A673 (cell line): ENCODE data around the gene MRPL38. TPM values are rescaled to one million over a fixed set of nuclear protein-coding genes. Genes with fewer than 3 reads are reported as not detected.
A peak's percentile ranks its signal among the peaks of the same experiment; 100 is the strongest.
"Not testable (repeated sequence)": the region's sequence is repeated elsewhere in the genome, so short reads cannot be mapped to it uniquely, and the experiment has no call there.

Source experiments
- BruUV-seq: library from RNA; stranded (reverse); fragments of 400-500 nt; replicated peaks from 2 replicates; lab custom pipeline; 2021; lab: Mats Ljungman, UMichigan
- CTCF ChIA-PET: fragments of 300-600 bp; sonication (Branson Sonifier 250); formaldehyde crosslinking; loops from one replicate; lab custom pipeline; 2022; ENCODE audit warnings: antibody characterized with exemption; lab: Charles Lee
- POLR2A ChIA-PET: fragments of 300-600 bp; sonication (Branson Sonifier 250); formaldehyde crosslinking; loops from one replicate; lab custom pipeline; 2022; ENCODE audit warnings: antibody characterized with exemption; ENCODE audit not compliant: low non-redundant PET; lab: Charles Lee
- DNase-seq: peaks from one replicate; pipeline ENCODE4 v3.0.0-alpha.2; 2015; ENCODE audit warnings: low spot score
- H3K27ac ChIP-seq: fragments of 200-600 bp; sonication (generic); 2 replicates; pipeline ENCODE4 v1.5.1; 2016; ENCODE audit warnings: mixed run types, low read depth, mild to moderate bottlenecking, mixed read lengths, antibody characterized with exemption, low read length; ENCODE audit not compliant: poor library complexity, severe bottlenecking
- H3K27me3 ChIP-seq: fragments of 200-600 bp; sonication (generic); replicated peaks from 2 replicates; pipeline ENCODE4 v1.6.1; 2017; ENCODE audit warnings: mixed run types, low read depth, mild to moderate bottlenecking, mixed read lengths, antibody characterized with exemption, low read length; ENCODE audit not compliant: insufficient read depth, poor library complexity
- H3K36me3 ChIP-seq: fragments of 200-600 bp; sonication (generic); 2 replicates; pipeline ENCODE4 v1.6.1; 2016; ENCODE audit warnings: mixed run types, mild to moderate bottlenecking, mixed read lengths, antibody characterized with exemption, low read length; ENCODE audit not compliant: insufficient read depth, poor library complexity, severe bottlenecking
- H3K4me1 ChIP-seq: fragments of 200-600 bp; sonication (generic); 2 replicates; pipeline ENCODE4 v1.6.1; 2017; ENCODE audit warnings: mixed run types, mild to moderate bottlenecking, mixed read lengths, antibody characterized with exemption, low read length; ENCODE audit not compliant: insufficient read depth, poor library complexity, severe bottlenecking
- H3K4me3 ChIP-seq: fragments of 200-600 bp; sonication (generic); 2 replicates; pipeline ENCODE4 v1.5.1; 2016; ENCODE audit warnings: low read depth, mixed run types, mild to moderate bottlenecking, mixed read lengths, low read length; ENCODE audit not compliant: poor library complexity, severe bottlenecking
- H3K9me3 ChIP-seq: fragments of 200-600 bp; sonication (generic); 2 replicates; pipeline ENCODE4 v1.6.1; 2016; ENCODE audit warnings: mixed run types, low read depth, mild to moderate bottlenecking, mixed read lengths, antibody characterized with exemption, low read length; ENCODE audit not compliant: poor library complexity, severe bottlenecking
- CTCF ChIP-seq: fragments of 300-800, 200-600 bp; sonication (generic); conservative IDR thresholded peaks from 2 replicates; pipeline ENCODE4 v1.5.1; 2017; ENCODE audit warnings: low read depth, mild to moderate bottlenecking, antibody characterized with exemption, low read length, moderate library complexity, mixed read lengths
- EZH2 ChIP-seq: fragments of 200-600 bp; sonication (generic); IDR thresholded peaks from 2 replicates; pipeline ENCODE4 v1.6.1; 2017; ENCODE audit warnings: borderline replicate concordance, low read depth, mild to moderate bottlenecking, mixed read lengths, antibody characterized with exemption, low read length; ENCODE audit not compliant: poor library complexity, severe bottlenecking
- intact Hi-C: fragments of 100-400 bp; cut with micrococcal nuclease; formaldehyde crosslinking; loops from one replicate; pipeline ENCODE4 v1.10.0; 2022; ENCODE audit not compliant: unreplicated experiment
- total RNA-seq: library from RNA; stranded (reverse); gene quantifications from 2 replicates; pipeline ENCODE4 v1.2.3, GENCODE V29; 2021

The MRPL38 gene
- total RNA-seq, 1 experiment from 2014 or later, result 167 TPM

- H3K27me3 ChIP-seq, H3K4me3 ChIP-seq, H3K36me3 ChIP-seq, BruUV-seq, POLR2A ChIA-PET, DNase-seq, H3K4me1 ChIP-seq, H3K27ac ChIP-seq, H3K9me3 ChIP-seq, intact Hi-C loops, CTCF ChIA-PET: not testable (repeated sequence)
Observed at GRCh38 chr17:75864887-75865286, 39.8 kb downstream of the MRPL38 start.

- Histone ChIP-seq H3K4me1 (no peaks in the 10 kb centered on the region), H3K27ac (no peak overlapping the region), H3K27me3 (no peaks in the 10 kb centered on the region), H3K36me3 (no peaks in the 10 kb centered on the region), H3K9me3 (no peaks in the 10 kb centered on the region), H3K4me3 (no peak overlapping the region)
- BruUV-seq, result no TSS peak
- peak; percentile 51 for DNase-seq
- intact Hi-C loops, result no loop called here
- ChIA-PET POLR2A (no interaction called here), CTCF (no interaction called here)
- TF ChIP-seq CTCF, result no peak
- no peak for TF ChIP-seq EZH2
Observed at GRCh38 chr17:75864448-75864871, 40.2 kb downstream of the MRPL38 start.

- Histone ChIP-seq H3K9me3 (no peaks in the 10 kb centered on the region), H3K27me3 (no peaks in the 10 kb centered on the region), H3K36me3 (no peaks in the 10 kb centered on the region), H3K4me1 (no peaks in the 10 kb centered on the region), H3K27ac (no peak overlapping the region), H3K4me3 (no peak overlapping the region)
- TF ChIP-seq EZH2 (no peak), CTCF (no peak)
- CTCF ChIA-PET, result no interaction called here
- no peak for DNase-seq
- BruUV-seq, result no TSS peak
- POLR2A ChIA-PET, result no interaction called here
- intact Hi-C loops, result no loop called here
Observed at GRCh38 chr17:75861927-75862317, 42.8 kb downstream of the MRPL38 start.

- intact Hi-C loops, result not testable (repeated sequence)
Observed at GRCh38 chr17:75859358-75859757, 45.3 kb downstream of the MRPL38 start.

More at GRCh38 chr17:75859358-75859757, 45.3 kb downstream of the MRPL38 start:
- BruUV-seq, POLR2A ChIA-PET, H3K4me1 ChIP-seq, DNase-seq, H3K9me3 ChIP-seq, H3K36me3 ChIP-seq, H3K4me3 ChIP-seq, H3K27me3 ChIP-seq, H3K27ac ChIP-seq: not testable (repeated sequence)
- CTCF ChIA-PET, result interaction anchor here (0.7 kb wide), 1 partner anchor 1298 kb away, joined by 3 read pairs; no protein-coding TSS in a partner anchor
